GM20000 (cell line): ENCODE data around the gene ANK3.

Experiments
- DNase-seq: peaks from one replicate; pipeline ENCODE4 v3.0.0; 2012; ENCODE audit warnings: low spot score
- CTCF ChIP-seq: IDR thresholded peaks from 2 replicates; pipeline ENCODE4 v1.5.1; 2012; ENCODE audit warnings: mild to moderate bottlenecking, control low read depth; ENCODE audit errors: extremely low read depth, missing control alignments

The ANK3 gene

GRCh38 chr10:60310740-60311139 lies 78.9 kb downstream of the ANK3 start:
- DNase-seq = no peak
- no peak for TF ChIP-seq CTCF

- TF ChIP-seq CTCF = no peak
- no peak for DNase-seq
Measured at GRCh38 chr10:60309891-60310290, 79.8 kb downstream of the ANK3 start.

GRCh38 chr10:60309371-60309770 lies 80.3 kb downstream of the ANK3 start:
- TF ChIP-seq CTCF = no peak
- DNase-seq = no peak

GRCh38 chr10:60305380-60305892 lies 84.2 kb downstream of the ANK3 start:
- no peak for DNase-seq
- no peak for TF ChIP-seq CTCF

- TF ChIP-seq CTCF = no peak
- DNase-seq = no peak
Measured at GRCh38 chr10:60304829-60305379, 84.8 kb downstream of the ANK3 start.

- TF ChIP-seq CTCF = no peak
- no peak for DNase-seq
Measured at GRCh38 chr10:60303778-60304177, 85.9 kb downstream of the ANK3 start.

- no peak for TF ChIP-seq CTCF
- DNase-seq = no peak
Measured at GRCh38 chr10:60299961-60300883, 89.5 kb downstream of the ANK3 start.
